Chondrocyte (in vitro differentiated cells): Measurements from ENCODE around the gene AIF1L. TPM values are rescaled to one million over a fixed set of nuclear protein-coding genes. Genes with fewer than 3 reads are reported as not detected.
"Not testable (repeated sequence)": the region's sequence is repeated elsewhere in the genome, so short reads cannot be mapped to it uniquely, and the experiment has no call there.

ENCODE experiments used
- DNase-seq: peaks from one replicate; pipeline ENCODE4 v3.0.0; 2021; ENCODE audit warnings: mixed read lengths, low spot score
- H3K27ac Mint-ChIP-seq: one replicate; pipeline ENCODE4 v1.8.0; 2021; ENCODE audit warnings: mild to moderate bottlenecking, moderate library complexity, mixed read lengths; ENCODE audit not compliant: unreplicated experiment
- H3K27me3 Mint-ChIP-seq: 2 replicates; pipeline ENCODE4 v1.8.0; 2021; ENCODE audit warnings: low read depth, mixed read lengths
- H3K36me3 Mint-ChIP-seq: 2 replicates; pipeline ENCODE4 v1.8.0; 2021; ENCODE audit warnings: low read depth, mixed read lengths
- H3K4me1 Mint-ChIP-seq: 2 replicates; pipeline ENCODE4 v1.8.0; 2021; ENCODE audit warnings: low read depth, mild to moderate bottlenecking, mixed read lengths
- H3K4me3 Mint-ChIP-seq: one replicate; pipeline ENCODE4 v1.8.0; 2021; ENCODE audit warnings: mild to moderate bottlenecking, moderate library complexity, mixed read lengths; ENCODE audit not compliant: unreplicated experiment
- H3K9me3 Mint-ChIP-seq: 2 replicates; pipeline ENCODE4 v1.8.0; 2021; ENCODE audit warnings: low read depth, mixed read lengths
- CTCF ChIP-seq: fragments of 200-600 bp; sonication (generic); IDR thresholded peaks from 2 replicates; pipeline ENCODE4 v1.5.0; 2021; ENCODE audit warnings: antibody characterized with exemption, mild to moderate bottlenecking, moderate library complexity
- total RNA-seq: library from RNA; stranded (reverse); gene quantifications from 3 replicates; pipeline ENCODE4 v1.2.1, GENCODE V29; 2021

Gene AIF1L
- total RNA-seq, 1 donor from 2014 or later, result 30.1 TPM

- no peaks in the 10 kb centered on the region for H3K9me3 Mint-ChIP-seq
- H3K4me3 Mint-ChIP-seq, result no peak overlapping the region
- DNase-seq, result peak; percentile 68
- H3K36me3 Mint-ChIP-seq, result no peaks in the 10 kb centered on the region
- H3K27ac Mint-ChIP-seq, result no peak overlapping the region
- TF ChIP-seq CTCF, result no peak
- H3K4me1 Mint-ChIP-seq, result peaks cover 22% of the 10 kb centered on the region
- no peaks in the 10 kb centered on the region for H3K27me3 Mint-ChIP-seq
Measured at GRCh38 chr9:131113655-131114054, 17.3 kb downstream of the AIF1L start.

DNA sequence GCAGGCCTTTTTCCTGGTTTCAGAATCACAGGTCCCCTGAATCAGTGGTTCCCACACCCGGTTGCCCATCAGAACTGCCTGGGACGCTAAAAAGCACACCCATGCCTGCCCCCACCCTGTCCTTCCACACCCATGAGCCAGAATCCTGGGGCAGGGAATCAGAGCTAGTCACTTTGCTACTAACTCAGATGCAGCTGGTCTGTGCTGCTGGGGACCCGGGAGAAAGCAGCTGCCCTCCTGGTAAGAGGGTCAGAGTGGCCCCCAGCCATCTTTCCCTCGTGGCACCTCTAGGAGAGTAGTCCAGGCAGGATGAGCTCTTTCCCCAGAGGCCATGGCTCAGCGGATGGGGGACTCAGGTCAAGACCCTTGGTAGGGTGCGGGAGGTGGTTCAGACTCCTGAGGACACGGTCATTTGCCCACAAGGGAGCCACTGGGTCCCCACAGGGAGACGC, 17.8 kb downstream of the AIF1L start:
- peaks cover 22% of the 10 kb centered on the region for H3K4me1 Mint-ChIP-seq
- TF ChIP-seq CTCF, result no peak
- DNase-seq, result peak; percentile 83
- no peaks in the 10 kb centered on the region for H3K36me3 Mint-ChIP-seq
- H3K9me3 Mint-ChIP-seq, result no peaks in the 10 kb centered on the region
- no peak overlapping the region for H3K27ac Mint-ChIP-seq
- no peak overlapping the region for H3K4me3 Mint-ChIP-seq
- no peaks in the 10 kb centered on the region for H3K27me3 Mint-ChIP-seq

DNA sequence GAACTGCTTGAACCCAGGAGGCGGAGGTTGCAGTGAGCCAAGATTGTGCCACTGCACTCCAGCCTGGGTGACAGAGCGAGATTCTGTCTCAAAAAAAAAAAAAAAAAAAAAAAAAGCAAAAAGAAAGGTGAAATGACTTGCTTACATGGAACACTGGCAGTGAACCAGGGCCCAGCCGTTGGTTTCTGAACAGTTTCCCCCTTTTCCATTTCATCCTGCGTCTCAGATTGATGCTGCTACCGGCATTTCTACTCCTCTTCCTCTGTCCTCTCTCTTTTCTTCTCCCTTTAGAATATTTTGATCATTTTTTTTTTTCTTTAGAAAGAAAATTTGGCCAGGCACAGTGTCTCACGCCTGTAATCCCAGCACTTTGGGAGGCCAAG, 19.0 kb downstream of the AIF1L start:
- H3K27ac Mint-ChIP-seq, H3K36me3 Mint-ChIP-seq, H3K4me3 Mint-ChIP-seq, H3K9me3 Mint-ChIP-seq, H3K27me3 Mint-ChIP-seq, DNase-seq: not testable (repeated sequence)
- H3K4me1 Mint-ChIP-seq, result peaks cover 22% of the 10 kb centered on the region

GRCh38 chr9:131116281-131117120, 20.2 kb downstream of the AIF1L start:
- Mint-ChIP-seq H3K36me3 (peaks cover 2% of the 10 kb centered on the region), H3K27me3 (no peaks in the 10 kb centered on the region)
- TF ChIP-seq CTCF, result no peak

GRCh38 chr9:131117121-131117761, 20.9 kb downstream of the AIF1L start:
- Mint-ChIP-seq H3K4me3 (no peak overlapping the region), H3K36me3 (peaks cover 2% of the 10 kb centered on the region), H3K27me3 (no peaks in the 10 kb centered on the region), H3K4me1 (peaks cover 17% of the 10 kb centered on the region), H3K27ac (peak overlapping the region; percentile 77), H3K9me3 (no peaks in the 10 kb centered on the region)
- no peak for TF ChIP-seq CTCF
- peak; percentile 59 for DNase-seq

More at GRCh38 chr9:131116281-131117120, 20.2 kb downstream of the AIF1L start:
- Mint-ChIP-seq H3K27ac (no peak overlapping the region), H3K4me3 (no peak overlapping the region), H3K9me3 (no peaks in the 10 kb centered on the region), H3K4me1 (peaks cover 18% of the 10 kb centered on the region)
- DNase-seq, result peak; percentile 75
